NT2/D1 (cell line): ENCODE measurements around the gene GLIPR1L2.

Experiments used
- SUZ12 ChIP-seq: IDR thresholded peaks from 2 replicates; pipeline ENCODE4 v1.6.1; 2011; ENCODE audit not compliant: insufficient read length, insufficient read depth; ENCODE audit errors: extremely low read depth
- YY1 ChIP-seq: IDR thresholded peaks from 2 replicates; pipeline ENCODE4 v1.6.1; 2011; ENCODE audit not compliant: insufficient read length, insufficient read depth
- ZNF274 ChIP-seq: IDR thresholded peaks from 2 replicates; pipeline ENCODE4 v1.6.1; 2011; ENCODE audit warnings: mild to moderate bottlenecking, low read depth, low read length

DNA sequence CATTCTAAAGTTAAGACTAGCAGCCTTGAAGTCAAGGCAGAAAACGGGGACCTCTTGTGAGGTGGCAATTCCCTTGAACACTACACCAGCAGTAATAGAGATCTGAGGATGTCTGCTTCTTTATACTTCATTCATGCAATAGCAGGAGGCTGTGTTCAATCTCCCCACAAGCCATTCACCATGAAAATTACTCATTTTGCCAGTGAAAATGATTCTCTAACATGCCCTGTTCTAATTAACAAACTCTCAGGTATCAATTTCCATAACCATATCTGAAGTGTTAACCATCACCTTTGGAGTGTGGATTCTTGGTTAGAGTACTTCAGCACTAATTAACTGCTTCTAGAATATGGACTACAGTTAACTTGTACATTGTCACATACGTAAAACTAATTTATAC lies 86.2 kb downstream of the GLIPR1L2 start:
- TF ChIP-seq ZNF274, result no peak
- TF ChIP-seq YY1, result no peak
- TF ChIP-seq SUZ12, result no peak
